Measurements from ENCODE around the gene PHKA2. TPM values are rescaled to one million over a fixed set of nuclear protein-coding genes. Genes with fewer than 3 reads are reported as not detected.
A peak's percentile ranks its signal among the peaks of the same experiment; 100 is the strongest.
"Not testable (repeated sequence)": the region's sequence is repeated elsewhere in the genome, so short reads cannot be mapped to it uniquely, and the experiment has no call there.

The PHKA2 gene
- total RNA-seq, 2 donors from 2014 or later, result 22.0 to 30.2 TPM

DNA sequence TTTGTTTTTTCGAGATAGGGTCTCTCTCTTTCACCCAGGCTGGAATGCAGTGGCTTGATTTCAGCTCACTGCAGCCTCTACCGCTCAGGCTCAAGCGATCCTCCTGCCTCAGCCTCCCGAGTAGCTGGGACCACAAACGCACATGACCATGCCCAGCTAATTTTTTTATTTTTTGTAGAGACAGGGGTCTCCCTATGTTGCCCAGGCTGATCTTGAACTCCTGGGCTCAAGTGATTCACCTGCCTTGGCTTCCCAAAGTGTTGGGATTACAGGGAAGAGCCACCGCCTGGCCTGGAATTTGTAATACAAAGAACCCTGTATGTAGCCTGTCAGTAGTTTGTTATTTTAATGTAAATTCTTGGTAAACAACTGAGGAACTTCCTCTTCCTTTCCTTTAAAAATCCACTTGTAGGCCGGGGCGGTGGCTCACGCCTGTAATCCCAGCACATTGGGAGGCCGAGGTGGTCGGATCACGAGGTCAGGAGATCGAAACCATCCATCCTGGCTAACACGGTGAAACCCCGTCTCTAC, 119.5 kb downstream of the PHKA2 start:
- Mint-ChIP-seq H3K36me3 (ENCODE audit: low read depth) (no peaks in the 10 kb centered on the region), H3K9me3 (no peaks in the 10 kb centered on the region), H3K4me3 (no peak overlapping the region), H3K27me3 (no peaks in the 10 kb centered on the region), H3K27ac (no peak overlapping the region), H3K4me1 (no peaks in the 10 kb centered on the region)
- ATAC-seq (replicated peaks), result no peak

DNA sequence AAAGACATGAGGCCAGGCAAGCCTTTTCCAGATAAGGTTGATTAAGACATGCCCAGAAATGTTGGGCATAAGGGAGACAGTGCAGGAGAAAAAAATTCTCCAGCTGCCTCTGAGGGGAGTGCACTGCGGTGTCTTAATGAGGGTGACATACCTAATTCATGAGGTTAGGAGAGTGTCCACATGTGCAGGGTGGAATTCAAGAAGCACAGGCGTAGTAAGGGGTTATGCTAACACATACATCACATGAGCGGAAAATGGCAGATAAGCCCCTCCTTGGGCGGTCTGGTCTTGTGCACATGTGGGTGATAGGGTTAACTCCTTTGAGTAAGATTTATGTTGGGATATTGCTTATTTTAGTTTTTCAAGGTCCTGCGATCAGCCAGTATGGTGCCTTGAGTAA, 122.4 kb downstream of the PHKA2 start:
- Mint-ChIP-seq H3K27me3 (no peaks in the 10 kb centered on the region), H3K4me1 (no peaks in the 10 kb centered on the region), H3K9me3 (no peaks in the 10 kb centered on the region), H3K4me3 (no peak overlapping the region), H3K36me3 (ENCODE audit: low read depth) (no peaks in the 10 kb centered on the region), H3K27ac (no peak overlapping the region)
- no peak for ATAC-seq (replicated peaks)

DNA sequence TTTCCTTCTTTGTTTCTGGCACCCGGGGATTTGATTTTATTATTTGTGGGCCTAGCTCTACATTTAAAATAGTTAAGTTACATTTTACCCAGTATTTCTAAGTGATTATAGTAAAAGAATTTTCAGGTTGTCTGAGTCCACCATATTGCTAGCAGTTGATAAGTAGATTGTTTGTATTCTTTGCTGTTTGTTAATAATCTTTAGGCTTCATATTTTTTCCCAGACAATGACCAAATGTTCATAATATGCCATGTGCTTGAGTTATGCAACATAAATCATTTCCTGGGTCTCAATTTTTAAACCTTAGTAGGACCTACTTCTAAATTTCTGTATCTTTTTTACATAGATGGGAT, 127.3 kb downstream of the PHKA2 start:
- Mint-ChIP-seq H3K4me3 (no peak overlapping the region), H3K36me3 (ENCODE audit: low read depth) (no peaks in the 10 kb centered on the region), H3K27ac (no peak overlapping the region), H3K4me1 (peaks cover 4% of the 10 kb centered on the region), H3K27me3 (no peaks in the 10 kb centered on the region), H3K9me3 (no peaks in the 10 kb centered on the region)
- ATAC-seq (replicated peaks), result no peak

DNA sequence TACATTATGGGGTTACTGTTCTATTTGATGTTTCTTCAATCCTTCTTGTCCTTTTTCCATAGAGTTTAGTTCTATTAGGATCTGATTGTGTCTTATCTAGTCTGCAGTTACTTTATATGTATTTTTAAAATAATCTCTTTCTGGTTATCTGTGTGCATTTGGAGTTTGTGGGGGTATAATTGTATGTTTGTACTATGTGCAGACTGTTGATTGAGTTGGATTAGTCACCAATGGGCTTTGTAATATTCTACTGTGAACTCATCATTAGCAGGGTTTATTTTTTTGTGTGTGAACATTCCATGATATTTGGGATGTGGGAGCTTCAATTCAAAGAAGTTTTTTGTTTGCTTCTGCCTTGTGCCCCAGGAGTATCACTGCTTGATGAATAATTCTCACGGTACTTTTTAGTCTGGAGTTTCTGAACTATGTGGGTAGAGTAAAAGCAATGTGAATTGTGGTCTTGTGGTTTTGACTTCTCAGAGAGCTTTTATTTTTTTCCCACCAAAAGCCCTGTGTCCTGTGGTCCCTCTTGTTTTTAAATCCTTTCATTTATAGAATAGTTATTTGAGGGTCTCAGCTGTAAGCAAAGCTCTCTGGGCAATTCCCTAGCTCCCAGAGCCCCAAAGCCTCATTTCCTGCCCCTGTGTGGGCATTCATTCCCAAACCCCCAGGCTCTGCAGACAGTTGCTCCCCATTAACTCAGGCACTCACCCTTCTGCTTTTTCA, 127.8 kb downstream of the PHKA2 start:
- no peak overlapping the region for H3K27ac Mint-ChIP-seq
- no peak overlapping the region for H3K4me3 Mint-ChIP-seq
- ATAC-seq (replicated peaks), result peak; percentile 66
- no peaks in the 10 kb centered on the region for H3K27me3 Mint-ChIP-seq
- H3K36me3 Mint-ChIP-seq (ENCODE audit: low read depth), result no peaks in the 10 kb centered on the region
- H3K9me3 Mint-ChIP-seq, result no peaks in the 10 kb centered on the region
- H3K4me1 Mint-ChIP-seq, result peaks cover 4% of the 10 kb centered on the region

DNA sequence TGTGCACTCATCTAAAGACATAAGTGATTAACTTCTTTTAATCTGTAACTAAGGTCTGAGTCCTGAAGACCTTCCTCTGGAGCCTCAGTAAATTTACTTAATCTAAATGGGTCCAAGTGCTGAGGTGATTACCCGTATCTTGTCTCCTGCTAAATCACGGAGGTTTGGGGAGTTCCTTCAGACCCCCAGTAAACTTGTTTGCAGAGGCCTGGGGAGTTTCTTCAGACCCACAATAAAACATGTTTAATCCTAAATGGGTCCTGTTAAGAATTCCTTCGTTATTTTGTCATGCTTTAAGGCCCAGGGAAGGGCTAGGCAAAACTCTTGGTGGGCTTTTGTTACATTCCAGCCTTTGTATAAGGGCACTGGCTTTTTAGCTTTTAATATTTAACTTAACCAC, 136.0 kb downstream of the PHKA2 start:
- not testable (repeated sequence) for H3K9me3 Mint-ChIP-seq; H3K4me3 Mint-ChIP-seq; ATAC-seq (replicated peaks); H3K27me3 Mint-ChIP-seq; H3K4me1 Mint-ChIP-seq; H3K36me3 Mint-ChIP-seq (ENCODE audit: low read depth); H3K27ac Mint-ChIP-seq

Other genes with a start within 250 kb of the PHKA2 start
- not detected for gene ADGRG2, start 138.4 kb upstream of the PHKA2 start, total RNA-seq